ENCODE results near the gene MPZL1. TPM values are rescaled to one million over a fixed set of nuclear protein-coding genes. Genes with fewer than 3 reads are reported as not detected.

MPZL1 gene
- total and polyA plus RNA-seq, 4 donors = 11.3 to 26.1 (median 16.8) TPM

DNA sequence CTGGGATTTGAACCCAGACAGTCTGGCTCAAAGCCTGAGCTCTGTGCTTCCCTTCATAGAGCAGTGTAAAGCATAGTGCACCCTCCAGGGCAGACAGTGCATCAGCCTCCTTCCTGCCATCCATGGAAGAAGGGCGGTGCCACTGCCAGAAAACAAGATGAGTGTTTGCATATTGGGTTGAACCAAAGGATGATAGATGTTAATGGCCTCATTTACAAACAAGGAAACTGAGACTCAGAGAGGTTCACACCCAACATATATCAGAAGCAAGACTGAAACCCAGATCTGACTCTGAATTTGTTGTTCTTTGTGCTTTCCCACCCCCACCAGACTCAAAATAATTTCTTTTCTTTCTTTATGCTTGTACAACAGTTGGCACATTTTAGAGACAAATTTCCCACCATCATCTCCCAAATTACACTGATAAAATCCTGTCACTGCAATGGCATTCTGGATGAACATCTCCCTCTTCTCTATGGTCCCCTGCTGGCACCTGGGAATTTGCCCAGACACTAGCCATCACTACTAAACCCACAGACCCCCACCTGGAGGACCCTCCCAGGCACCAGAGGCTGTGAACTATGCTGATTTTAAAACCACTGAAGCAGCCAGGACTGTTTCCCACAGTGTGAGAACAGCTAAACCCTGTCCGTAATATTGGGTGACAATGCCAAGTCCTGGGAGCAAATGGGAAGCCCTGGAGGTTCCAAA is 45.4 kb upstream of the MPZL1 start:
- WGBS = 92% methylated on average over 2 of the region's 2 CpGs
- Histone ChIP-seq H3K27ac (ENCODE audit: low read depth in 1 of 2, low read length in 2 of 2) (no peak overlapping the region), H3K9me3 (ENCODE audit: control insufficient read depth in 4 of 4, low read length in 3 of 4) (no peaks in the 10 kb centered on the region), H3K27me3 (ENCODE audit: control insufficient read depth in 4 of 4, insufficient read depth in 4 of 4, low read length in 3 of 4) (no peaks in the 10 kb centered on the region), H3K4me3 (ENCODE audit: low read depth in 1 of 3, low read length in 3 of 3) (no peak overlapping the region), H3K36me3 (ENCODE audit: control insufficient read depth in 4 of 4, insufficient read depth in 3 of 4, low read depth in 1 of 4, low read length in 3 of 4) (no peaks in the 10 kb centered on the region), H3K9ac (ENCODE audit: low read depth in 1 of 2, low read length in 2 of 2) (no peak overlapping the region), H3K4me1 (ENCODE audit: control insufficient read depth in 4 of 4, insufficient read depth in 4 of 4, low read length in 3 of 4) (no peaks in the 10 kb centered on the region)
- TF ChIP-seq YY1 (IDR thresholded peaks at IDR 0.05) (no peak), RAD21 (IDR thresholded peaks at IDR 0.05) (no peak), GABPA (IDR thresholded peaks at IDR 0.05 in 1 of 2, conservative IDR thresholded peaks at IDR 0.05 in 1 of 2) (no peak), FOXA1 (IDR thresholded peaks at IDR 0.05) (no peak), ATF3 (IDR thresholded peaks at IDR 0.05) (no peak), RXRA (IDR thresholded peaks at IDR 0.05) (no peak), CTCF (IDR thresholded peaks at IDR 0.05; ENCODE audit: low read depth, low read length, missing input control) (no peak), NR2F2 (IDR thresholded peaks at IDR 0.05) (no peak), MAX (IDR thresholded peaks at IDR 0.05) (no peak), JUND (IDR thresholded peaks at IDR 0.05) (no peak)
- TF ChIP-seq, protein P1, sequence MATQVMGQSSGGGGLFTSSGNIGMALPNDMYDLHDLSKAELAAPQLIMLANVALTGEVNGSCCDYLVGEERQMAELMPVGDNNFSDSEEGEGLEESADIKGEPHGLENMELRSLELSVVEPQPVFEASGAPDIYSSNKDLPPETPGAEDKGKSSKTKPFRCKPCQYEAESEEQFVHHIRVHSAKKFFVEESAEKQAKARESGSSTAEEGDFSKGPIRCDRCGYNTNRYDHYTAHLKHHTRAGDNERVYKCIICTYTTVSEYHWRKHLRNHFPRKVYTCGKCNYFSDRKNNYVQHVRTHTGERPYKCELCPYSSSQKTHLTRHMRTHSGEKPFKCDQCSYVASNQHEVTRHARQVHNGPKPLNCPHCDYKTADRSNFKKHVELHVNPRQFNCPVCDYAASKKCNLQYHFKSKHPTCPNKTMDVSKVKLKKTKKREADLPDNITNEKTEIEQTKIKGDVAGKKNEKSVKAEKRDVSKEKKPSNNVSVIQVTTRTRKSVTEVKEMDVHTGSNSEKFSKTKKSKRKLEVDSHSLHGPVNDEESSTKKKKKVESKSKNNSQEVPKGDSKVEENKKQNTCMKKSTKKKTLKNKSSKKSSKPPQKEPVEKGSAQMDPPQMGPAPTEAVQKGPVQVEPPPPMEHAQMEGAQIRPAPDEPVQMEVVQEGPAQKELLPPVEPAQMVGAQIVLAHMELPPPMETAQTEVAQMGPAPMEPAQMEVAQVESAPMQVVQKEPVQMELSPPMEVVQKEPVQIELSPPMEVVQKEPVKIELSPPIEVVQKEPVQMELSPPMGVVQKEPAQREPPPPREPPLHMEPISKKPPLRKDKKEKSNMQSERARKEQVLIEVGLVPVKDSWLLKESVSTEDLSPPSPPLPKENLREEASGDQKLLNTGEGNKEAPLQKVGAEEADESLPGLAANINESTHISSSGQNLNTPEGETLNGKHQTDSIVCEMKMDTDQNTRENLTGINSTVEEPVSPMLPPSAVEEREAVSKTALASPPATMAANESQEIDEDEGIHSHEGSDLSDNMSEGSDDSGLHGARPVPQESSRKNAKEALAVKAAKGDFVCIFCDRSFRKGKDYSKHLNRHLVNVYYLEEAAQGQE (IDR thresholded peaks at IDR 0.05) = no peak
- no peak for DNase-seq (ENCODE audit: low spot score)

GRCh38 chr1:167676916-167677848 is 44.6 kb upstream of the MPZL1 start:
- no peaks in the 10 kb centered on the region for H3K4me1 ChIP-seq (ENCODE audit: control insufficient read depth in 4 of 4, insufficient read depth in 4 of 4, low read length in 3 of 4)
- H3K4me3 ChIP-seq (ENCODE audit: low read depth in 1 of 3, low read length in 3 of 3) = no peak overlapping the region
- no peaks in the 10 kb centered on the region for H3K36me3 ChIP-seq (ENCODE audit: control insufficient read depth in 4 of 4, insufficient read depth in 3 of 4, low read depth in 1 of 4, low read length in 3 of 4)
- no peaks in the 10 kb centered on the region for H3K27me3 ChIP-seq (ENCODE audit: control insufficient read depth in 4 of 4, insufficient read depth in 4 of 4, low read length in 3 of 4)
- no peak overlapping the region for H3K9ac ChIP-seq (ENCODE audit: low read depth in 1 of 2, low read length in 2 of 2)
- no peak for DNase-seq (ENCODE audit: low spot score)
- WGBS = 90% methylated on average over 7 of the region's 7 CpGs
- no peak overlapping the region for H3K27ac ChIP-seq (ENCODE audit: low read depth in 1 of 2, low read length in 2 of 2)
- no peaks in the 10 kb centered on the region for H3K9me3 ChIP-seq (ENCODE audit: control insufficient read depth in 4 of 4, low read length in 3 of 4)
- TF ChIP-seq YY1 (IDR thresholded peaks at IDR 0.05) (no peak), FOXA2 (IDR thresholded peaks at IDR 0.05) (no peak), HNF4A (conservative IDR thresholded peaks at IDR 0.05) (no peak), RAD21 (IDR thresholded peaks at IDR 0.05) (no peak), JUND (IDR thresholded peaks at IDR 0.05) (no peak), FOXA1 (IDR thresholded peaks at IDR 0.05) (no peak), SP1 (IDR thresholded peaks at IDR 0.05) (no peak), GABPA (IDR thresholded peaks at IDR 0.05 in 1 of 2, conservative IDR thresholded peaks at IDR 0.05 in 1 of 2) (no peak), TAF1 (conservative IDR thresholded peaks at IDR 0.05) (no peak), ATF3 (IDR thresholded peaks at IDR 0.05) (no peak), RXRA (IDR thresholded peaks at IDR 0.05) (no peak), ZBTB33 (IDR thresholded peaks at IDR 0.05) (no peak), HNF4G (IDR thresholded peaks at IDR 0.05) (no peak)
- TF ChIP-seq, protein P1 (IDR thresholded peaks at IDR 0.05) = no peak

Measured in liver (tissue), 9 donors.